Myocyte (in vitro differentiated cells): ENCODE measurements around the gene ECI1. TPM values are rescaled to one million over a fixed set of nuclear protein-coding genes. Genes with fewer than 3 reads are reported as not detected.
"Not testable (repeated sequence)": the region's sequence is repeated elsewhere in the genome, so short reads cannot be mapped to it uniquely, and the experiment has no call there.

ENCODE experiments used
- DNase-seq: peaks from one replicate; pipeline ENCODE4 v3.0.0-alpha.2; 2012; ENCODE audit warnings: low read depth
- total RNA-seq: library from RNA; depleted of rRNA; stranded (reverse); fragments of >200 nt; gene quantifications from 2 replicates; pipeline ENCODE4 v1.2.3, GENCODE V29; 2014

ECI1 gene
- total RNA-seq, 1 donor from 2014 or later: 46.4 TPM

DNA sequence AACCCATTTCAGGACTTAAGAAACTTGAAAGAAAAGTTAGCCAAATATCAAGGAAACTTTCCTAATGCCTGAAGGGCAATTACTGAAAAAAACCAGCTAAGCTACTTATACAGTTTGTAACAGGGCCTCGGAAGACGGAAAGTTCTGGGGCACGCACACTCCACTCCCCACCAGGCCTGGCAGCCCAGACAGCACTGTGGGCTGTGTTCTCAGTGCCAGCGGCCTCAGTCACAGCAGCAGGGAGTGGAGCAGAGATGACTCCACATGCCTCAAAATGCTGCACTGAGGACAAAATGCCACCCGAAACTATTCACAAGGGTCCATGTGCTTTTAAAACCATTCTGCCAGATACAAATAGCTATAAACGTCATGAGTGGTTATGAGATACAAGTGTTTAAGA is 6.3 kb upstream of the ECI1 start:
- no peak for DNase-seq

- DNase-seq: no peak
Measured at GRCh38 chr16:2256531-2257140, 5.2 kb upstream of the ECI1 start.

- DNase-seq: no peak
Measured at GRCh38 chr16:2253293-2253692, 1.9 kb upstream of the ECI1 start.

DNA sequence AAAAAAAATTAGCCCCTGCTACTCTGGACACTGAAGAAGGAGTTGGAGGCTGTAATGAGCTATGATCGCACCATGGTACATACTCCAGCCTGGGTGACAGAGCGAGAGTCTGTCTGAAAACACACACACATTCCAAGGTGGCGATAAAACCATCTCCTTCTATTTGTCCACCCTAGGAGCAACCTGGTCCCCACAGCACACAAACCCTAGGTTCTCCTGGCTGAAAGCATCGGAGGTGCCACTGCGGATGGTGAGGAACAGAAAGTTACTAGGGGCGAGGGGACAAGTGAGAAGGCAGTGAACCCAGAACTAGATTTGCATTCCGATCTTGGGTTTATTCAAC is 1.4 kb upstream of the ECI1 start:
- no peak for DNase-seq

DNA sequence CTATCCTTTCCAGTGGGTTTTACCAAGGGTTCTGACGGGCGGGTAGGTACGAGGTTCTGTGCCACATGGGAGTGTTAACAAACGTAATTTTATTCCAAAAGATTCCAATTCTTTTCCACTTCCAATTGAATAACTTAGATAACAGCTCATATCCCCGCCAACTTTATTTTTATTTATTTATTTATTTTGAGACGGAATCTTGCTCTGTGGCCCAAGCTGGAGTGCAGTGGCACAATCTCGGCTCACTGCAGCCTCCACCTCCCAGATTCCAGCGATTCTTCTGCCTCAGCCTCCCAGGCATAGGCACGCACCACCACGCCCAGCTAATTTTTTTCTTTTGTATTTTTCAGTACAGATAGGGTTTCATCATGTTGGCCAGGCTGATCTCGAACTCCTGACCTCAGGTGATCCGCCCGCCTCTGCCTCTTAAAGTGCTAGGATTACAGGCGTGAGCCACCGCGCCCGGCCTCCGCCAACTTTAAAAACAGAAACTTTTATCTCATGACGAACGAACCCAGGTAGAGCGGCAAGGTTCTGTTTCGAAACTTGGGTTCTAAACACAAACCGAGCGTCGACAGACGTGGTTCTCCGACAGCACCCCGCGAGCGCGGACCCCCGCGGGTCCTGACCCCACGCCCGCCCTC is 613 bp downstream of the ECI1 start:
- DNase-seq: no peak

DNA sequence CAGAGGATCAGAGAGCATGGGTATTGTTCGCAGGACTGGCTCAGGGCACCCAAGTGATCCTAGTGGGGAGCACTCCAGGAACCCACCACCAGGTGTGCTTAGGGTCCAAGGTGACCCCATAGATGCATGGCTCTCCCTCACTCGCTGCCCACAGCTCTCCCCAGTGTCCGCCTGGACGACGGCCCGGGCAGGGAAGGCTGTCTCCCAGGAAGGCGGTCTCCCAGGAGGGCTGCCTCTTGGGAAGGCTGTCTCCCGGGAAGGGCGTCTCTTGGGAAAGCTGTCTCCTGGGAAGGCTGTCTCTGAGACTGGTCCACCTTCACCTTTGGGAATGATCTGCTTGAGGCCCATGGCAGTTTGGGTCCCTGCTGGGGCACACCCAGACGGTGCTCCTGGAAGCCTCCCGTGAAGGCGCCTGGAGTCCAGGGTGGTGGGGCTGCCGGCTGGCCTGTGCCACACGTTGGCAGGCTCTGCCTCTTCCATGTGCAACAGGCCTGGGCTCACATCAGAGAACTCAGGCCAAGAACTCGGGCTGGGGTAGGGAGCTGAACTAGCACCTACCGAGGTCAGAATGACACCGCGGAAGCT is 5.0 kb downstream of the ECI1 start:
- no peak for DNase-seq

- DNase-seq: no peak
Measured at GRCh38 chr16:2244926-2245795, 6.2 kb downstream of the ECI1 start.

DNA sequence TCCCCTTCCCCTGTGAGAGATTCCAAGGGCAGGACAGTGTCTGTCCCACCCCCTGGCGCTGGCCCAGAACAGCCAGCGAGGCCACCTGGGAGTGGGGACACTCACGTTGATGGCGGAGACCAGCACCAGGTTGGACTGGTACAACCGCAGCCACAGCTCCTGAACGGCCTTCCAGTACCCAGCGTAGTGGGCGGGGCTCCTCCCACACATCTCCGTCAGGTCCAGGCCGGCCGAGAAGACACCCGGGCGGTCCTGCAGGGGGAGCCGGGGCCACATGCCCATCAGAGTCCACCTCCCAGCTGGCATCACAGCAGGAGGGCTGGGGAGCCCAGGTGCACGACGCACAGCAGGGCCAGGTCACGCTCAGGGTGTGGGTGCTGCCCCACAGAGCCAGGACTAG is 7.1 kb downstream of the ECI1 start:
- no peak for DNase-seq

GRCh38 chr16:2243781-2244180 is 7.6 kb downstream of the ECI1 start:
- DNase-seq: no peak

DNA sequence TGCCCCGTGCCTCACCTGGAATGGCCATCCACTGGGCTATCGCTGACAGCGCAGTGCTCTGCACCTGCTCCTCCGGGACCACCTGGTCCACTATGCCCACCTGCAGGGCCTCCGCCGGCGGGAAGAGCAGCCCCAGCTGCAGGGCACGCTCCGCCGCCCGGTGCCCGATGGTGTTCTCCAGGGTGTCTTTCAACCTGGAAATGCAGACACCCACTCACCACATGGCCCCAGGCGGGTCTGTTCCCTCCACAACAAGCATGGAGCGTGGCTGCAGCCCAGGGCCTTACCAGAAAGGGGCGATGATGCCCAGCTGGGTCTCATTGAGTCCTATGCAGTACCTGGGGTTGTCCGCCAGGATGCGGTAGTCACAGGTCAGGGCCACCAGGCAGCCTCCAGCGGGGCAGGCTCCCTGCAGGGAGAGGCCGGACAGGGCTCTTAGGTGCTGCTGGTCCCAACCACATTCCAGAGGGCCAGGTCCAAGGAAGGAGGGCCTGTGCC is 8.3 kb downstream of the ECI1 start:
- DNase-seq: no peak

DNA sequence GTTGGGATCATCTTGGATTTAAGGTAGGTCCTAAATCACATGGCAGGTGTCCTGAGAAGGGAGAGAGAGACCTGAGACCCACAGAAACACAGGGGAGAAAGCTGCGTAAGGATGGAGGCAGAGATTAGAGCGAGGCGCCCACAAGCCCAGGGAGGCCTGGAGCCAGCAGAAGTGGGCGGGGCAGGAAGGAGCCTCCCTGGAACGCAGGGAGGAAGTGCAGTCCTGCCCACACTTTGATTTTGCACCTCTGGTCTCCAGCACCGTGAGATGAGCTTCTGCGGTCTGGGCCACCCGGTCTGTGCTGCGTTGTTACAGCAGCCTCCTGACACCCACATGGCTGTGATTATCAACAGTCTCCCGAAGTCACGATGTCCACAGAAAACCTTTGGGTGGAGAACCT is 8.8 kb downstream of the ECI1 start:
- DNase-seq: no peak

DNA sequence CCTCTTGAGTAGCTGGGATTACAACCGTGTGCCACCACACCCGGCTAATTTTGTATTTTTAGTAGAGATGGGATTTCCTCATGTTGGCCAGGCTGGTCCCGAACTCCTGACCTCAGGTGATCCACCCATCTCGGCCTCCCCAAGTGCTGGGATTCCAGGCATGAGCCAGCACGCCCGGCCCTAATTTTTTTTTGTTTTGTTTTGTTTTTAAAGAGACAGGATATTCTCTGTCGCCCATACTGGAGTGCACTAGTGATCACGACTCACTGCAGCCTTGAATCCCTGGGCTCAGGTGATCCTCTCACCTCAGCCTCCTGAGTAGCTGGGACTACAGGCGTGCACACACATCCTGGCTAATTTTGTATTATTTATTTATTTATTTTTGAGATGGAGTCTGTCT is 11.1 kb downstream of the ECI1 start:
- DNase-seq: not testable (repeated sequence)

GRCh38 chr16:2238838-2239675 is 12.3 kb downstream of the ECI1 start:
- no peak for DNase-seq

DNA sequence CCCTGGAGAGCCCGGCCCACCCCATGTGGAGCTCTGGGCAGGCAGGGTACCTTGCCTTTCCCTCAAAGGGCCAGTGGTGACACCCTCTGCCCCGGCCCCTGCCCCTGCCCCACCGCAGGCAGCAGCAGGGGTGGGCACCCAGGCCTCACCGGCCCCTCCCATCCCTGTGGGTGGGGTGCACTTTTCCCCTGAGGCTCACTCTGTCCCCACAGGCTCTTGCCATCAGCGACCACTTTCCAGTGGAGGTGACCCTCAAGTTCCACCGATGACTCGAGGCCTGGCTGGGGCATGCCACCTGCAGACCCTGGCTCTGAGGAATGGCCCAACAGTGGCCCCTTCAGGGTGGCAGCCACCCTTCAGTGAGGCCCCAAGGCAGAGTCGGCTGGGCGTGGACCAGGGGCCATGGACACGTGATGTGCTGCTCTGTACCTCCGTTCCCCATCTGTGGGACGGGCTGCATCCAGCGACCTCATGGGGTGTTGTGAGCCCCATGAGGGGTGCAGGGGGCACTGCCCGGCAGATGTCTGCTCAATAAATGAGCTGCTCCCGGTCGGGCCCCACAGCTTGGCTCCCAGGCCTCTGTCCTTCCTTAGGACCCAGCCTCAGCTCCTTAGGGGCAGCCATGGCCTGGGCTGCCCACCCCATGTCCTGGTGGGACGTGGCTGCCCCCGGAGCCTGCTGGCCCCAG is 13.1 kb downstream of the ECI1 start:
- no peak for DNase-seq

DNA sequence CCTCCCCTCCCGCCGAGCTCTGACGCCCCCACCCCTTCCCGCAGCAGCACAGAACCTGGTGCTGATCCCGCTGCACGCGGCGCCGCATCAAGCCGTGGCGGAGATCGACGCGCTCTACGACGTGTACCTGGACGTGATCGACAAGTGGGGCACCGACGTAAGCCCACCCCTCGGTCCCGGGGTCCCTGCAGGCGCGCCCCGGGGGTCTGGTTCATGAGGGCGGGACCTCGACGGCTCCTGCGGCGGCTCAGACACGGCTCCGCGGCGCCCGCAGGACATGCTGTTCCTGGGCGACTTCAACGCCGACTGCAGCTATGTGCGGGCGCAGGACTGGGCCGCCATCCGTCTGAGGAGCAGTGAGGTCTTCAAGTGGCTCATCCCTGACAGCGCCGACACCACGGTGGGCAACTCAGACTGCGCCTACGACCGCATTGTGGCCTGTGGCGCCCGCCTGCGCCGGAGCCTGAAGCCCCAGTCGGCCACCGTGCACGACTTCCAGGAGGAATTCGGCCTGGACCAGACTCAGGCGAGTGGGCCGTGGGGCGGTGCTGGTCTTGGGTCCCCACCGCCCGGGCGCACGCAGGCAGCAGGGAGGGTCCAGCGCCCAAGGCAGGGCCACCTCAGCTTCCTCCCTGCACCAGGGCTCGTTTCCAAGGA is 13.8 kb downstream of the ECI1 start:
- DNase-seq: no peak

DNA sequence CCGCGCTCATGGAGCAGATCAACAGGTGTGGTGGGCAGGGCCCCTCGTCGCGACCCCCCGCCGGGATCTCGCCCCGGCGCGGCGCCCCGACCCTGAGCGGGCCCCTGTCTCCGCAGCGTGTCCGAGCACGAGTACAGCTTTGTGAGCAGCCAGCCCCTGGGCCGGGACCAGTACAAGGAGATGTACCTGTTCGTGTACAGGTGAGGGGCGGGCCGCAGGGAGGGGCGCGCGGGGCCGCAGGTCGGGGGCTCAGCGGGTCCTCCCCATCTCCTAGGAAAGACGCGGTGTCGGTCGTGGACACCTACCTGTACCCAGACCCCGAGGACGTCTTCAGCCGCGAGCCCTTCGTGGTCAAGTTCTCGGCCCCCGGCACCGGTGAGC is 14.3 kb downstream of the ECI1 start:
- DNase-seq: no peak

- no peak for DNase-seq
Measured at GRCh38 chr16:2236337-2237101, 14.9 kb downstream of the ECI1 start, which contains the start of gene DNASE1L2. Gene DNASE1L2, plus strand, starts transcription at chr16:2236444. Its CDS starts 373 bp downstream, at chr16:2236817.

DNA sequence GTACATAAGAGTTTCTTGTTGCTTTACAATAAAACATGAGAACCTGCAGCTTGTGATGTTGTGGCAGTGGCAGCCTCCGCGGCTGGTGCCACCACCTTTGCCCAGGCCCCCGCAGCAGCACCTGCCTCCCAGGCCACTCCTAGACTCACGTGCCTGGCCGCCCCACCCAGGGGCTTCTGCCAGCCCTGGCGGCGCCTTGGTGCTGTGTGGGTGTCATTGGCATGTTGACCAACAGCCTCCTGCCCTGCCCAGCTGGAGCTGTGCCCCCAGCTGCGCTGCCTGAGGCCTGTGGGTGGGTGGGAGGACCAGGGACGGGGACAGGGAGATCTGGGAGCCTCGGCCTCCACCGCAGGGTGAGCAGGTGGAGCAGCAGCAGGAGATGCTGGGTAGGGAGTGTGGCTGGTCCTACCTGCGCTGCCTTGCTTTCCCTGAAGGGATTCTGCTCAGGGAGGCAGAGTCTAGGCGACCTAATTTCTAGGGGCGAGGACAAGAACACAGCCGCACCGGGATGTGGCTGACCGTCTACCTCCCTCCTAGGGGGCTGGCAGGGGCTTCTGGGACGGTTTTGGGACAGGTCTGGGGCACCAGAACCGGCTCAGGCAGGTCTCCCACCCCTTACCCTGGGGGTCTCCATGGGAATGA is 15.6 kb downstream of the ECI1 start:
- DNase-seq: no peak

DNA sequence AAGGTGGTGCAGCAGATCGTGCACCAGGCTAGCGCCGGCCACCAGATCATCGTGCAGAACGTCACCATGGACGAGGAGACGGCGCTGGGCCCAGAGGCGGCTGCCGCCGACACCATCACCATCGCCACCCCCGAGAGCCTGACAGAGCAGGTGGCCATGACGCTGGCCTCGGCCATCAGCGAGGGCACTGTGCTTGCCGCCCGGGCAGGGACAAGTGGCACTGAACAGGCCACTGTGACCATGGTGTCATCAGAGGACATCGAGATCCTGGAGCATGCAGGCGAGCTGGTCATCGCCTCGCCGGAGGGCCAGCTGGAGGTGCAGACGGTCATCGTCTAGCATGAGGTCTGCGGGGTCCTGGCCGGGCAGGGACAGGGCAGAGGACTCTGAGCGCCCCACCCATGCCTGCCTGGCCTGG is 16.1 kb downstream of the ECI1 start:
- DNase-seq: no peak
